ENCODE results near the gene RAF1.

The RAF1 gene

DNA sequence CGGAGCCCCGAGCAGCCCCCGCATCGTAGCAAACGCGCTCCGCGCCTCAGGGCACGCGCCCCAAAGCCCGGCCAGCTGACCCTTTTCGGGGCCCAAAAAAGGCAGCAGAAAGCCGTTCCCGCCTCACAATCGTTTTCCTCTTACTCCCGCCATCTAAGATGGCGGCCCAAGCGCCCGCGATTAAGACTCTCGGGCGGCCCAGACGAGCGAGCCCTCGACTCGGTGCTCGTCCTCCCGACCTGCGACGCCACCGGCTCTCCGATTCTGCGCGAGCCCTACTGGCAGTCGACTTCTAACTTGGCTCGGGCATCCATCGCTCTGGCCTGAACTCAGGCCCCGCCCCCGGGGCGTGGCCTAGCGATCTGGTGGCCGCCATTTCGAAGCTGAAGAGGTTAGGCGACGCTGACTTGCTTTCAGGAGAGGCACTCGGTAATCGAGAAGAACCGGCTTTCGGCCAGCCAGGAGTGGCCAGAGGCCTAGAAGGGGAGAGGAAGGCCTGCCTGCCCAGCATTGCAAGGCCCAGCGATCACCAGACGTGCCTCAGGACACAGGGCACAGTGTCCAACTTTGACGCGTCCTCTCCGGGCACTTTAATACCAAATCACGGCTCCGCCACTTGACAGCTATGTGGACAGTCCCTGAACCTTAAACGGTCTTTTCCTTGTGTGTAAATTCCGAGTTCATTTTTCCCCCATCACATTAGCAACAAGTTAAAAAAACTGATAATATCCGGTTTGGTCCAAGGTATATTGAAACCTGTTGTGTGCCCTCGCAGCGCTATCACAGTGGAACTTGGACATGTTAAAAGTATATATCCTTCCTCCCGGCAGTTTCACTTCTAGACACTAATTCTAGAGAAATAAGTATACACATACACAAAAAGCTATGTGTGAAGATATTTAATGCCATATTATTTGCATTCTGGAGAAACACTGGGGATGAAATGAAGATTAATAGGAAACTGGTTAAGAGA lies at the start of gene RAF1:
TSS of gene RAF1 (minus strand) at position 182 of the 973 bp plus-strand sequence. CDS start 45,396 bp downstream, outside the sequence.
- Histone ChIP-seq H3K27ac (peak within 1 kb of the TSS; percentile 84; the same call in 1 of the 2 replicates), H3K9me3 (ENCODE audit: low read depth, low read length) (no peaks in the 10 kb centered on the region), H3K4me3 (peak within 1 kb of the TSS; percentile 85), H3K9ac (ENCODE audit: insufficient read length) (peak within 1 kb of the TSS; percentile 91), H3K36me3 (ENCODE audit: insufficient read depth, low read length) (no peaks in the 10 kb centered on the region)
- peak; percentile 61 for DNase-seq (ENCODE audit: low read depth, low spot score)
- peak; percentile 72 for TF ChIP-seq FOXP2 (optimal IDR thresholded peaks at IDR 0.05; ENCODE audit: control extremely low read depth, extremely low read length, insufficient read depth)
- peak; percentile 94 for TF ChIP-seq POLR2AphosphoS5 (IDR thresholded peaks at IDR 0.05; ENCODE audit: borderline replicate concordance, low read depth, low read length)
- TF ChIP-seq EZH2 (IDR thresholded peaks at IDR 0.05): no peak

DNA sequence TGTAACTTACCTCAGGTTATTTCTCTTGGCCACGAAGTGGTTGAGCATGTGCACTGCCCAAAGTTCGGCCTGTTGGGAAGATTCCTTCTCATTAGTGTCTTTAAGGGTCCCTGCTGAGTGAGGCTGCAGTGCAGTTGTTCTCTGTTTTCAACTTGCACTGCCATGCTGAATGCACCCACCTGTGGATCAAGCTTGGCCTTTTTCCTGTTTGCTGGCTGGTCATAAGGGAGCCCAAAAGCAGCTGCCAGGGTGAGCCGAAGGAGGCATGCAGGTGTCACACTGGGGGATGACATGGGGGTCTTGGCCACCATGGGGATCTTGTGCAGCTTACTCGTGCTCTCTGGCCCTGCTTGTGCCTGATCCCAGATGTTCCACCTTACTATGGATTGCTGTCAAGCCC lies 46.1 kb upstream of the RAF1 start:
- no peak for TF ChIP-seq EZH2 (IDR thresholded peaks at IDR 0.05)
- no peak for TF ChIP-seq FOXP2 (optimal IDR thresholded peaks at IDR 0.05; ENCODE audit: control extremely low read depth, extremely low read length, insufficient read depth)
- TF ChIP-seq POLR2AphosphoS5 (IDR thresholded peaks at IDR 0.05; ENCODE audit: borderline replicate concordance, low read depth, low read length): no peak
- no peaks in the 10 kb centered on the region for H3K36me3 ChIP-seq (ENCODE audit: insufficient read depth, low read length)
- no peak for DNase-seq (ENCODE audit: low read depth, low spot score)
- no peak overlapping the region for H3K4me3 ChIP-seq
- no peaks in the 10 kb centered on the region for H3K9me3 ChIP-seq (ENCODE audit: low read depth, low read length)
- H3K27ac ChIP-seq: no peak overlapping the region
- H3K9ac ChIP-seq (ENCODE audit: insufficient read length): no peak overlapping the region

DNA sequence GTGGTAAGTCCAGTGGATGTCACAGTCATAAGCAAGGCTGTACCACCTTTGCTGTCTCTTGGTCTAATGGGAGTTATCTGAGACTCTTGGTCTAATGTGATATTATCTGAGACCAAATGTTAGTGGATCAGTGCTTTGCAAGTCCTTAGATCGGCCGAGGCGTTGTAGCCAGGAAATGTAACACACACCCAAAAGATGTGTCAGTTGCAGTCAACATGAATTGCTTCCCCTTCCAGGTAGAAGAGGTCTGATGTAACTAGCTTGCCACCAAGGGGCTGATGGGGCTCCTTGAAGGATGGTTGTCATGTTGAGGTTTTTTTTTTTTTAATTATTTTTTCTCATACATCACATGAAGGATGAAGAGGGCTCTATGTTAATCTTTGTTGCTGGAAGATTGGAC lies 45.4 kb upstream of the RAF1 start:
- H3K9ac ChIP-seq (ENCODE audit: insufficient read length): no peak overlapping the region
- DNase-seq (ENCODE audit: low read depth, low spot score): no peak
- H3K36me3 ChIP-seq (ENCODE audit: insufficient read depth, low read length): no peaks in the 10 kb centered on the region
- no peaks in the 10 kb centered on the region for H3K9me3 ChIP-seq (ENCODE audit: low read depth, low read length)
- no peak overlapping the region for H3K27ac ChIP-seq
- TF ChIP-seq FOXP2 (optimal IDR thresholded peaks at IDR 0.05; ENCODE audit: control extremely low read depth, extremely low read length, insufficient read depth) (no peak), POLR2AphosphoS5 (IDR thresholded peaks at IDR 0.05; ENCODE audit: borderline replicate concordance, low read depth, low read length) (no peak), EZH2 (IDR thresholded peaks at IDR 0.05) (no peak)
- no peak overlapping the region for H3K4me3 ChIP-seq

DNA sequence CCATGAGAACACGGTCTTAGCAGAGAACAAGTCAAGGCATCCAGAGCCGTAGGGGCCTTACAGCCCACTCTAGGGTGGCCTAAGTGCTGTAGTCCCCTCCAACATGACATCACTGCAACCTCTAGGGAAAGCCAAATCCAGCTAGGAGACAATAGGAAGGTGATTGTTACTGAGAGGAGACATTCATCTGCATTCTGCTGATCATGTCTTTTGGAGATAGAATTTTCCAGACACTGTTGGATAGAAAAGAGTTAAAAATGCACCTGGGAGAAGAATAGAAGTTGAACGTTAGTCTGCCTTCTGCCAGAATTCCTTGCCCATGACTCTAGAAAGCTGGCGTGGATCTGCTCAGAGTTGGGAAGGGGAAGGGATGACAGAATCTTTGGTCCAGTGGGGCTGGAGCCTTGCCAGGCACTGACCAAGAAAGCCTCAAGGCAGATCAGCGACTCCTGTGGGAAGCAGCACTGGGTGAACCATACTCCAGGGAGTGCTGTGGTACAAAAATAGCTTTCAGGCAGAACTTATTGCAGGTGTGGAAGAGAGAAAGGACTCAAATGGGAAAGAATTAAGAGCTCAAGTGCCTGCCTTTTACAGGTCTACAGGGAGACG lies 44.8 kb upstream of the RAF1 start:
- TF ChIP-seq FOXP2 (optimal IDR thresholded peaks at IDR 0.05; ENCODE audit: control extremely low read depth, extremely low read length, insufficient read depth) (no peak), POLR2AphosphoS5 (IDR thresholded peaks at IDR 0.05; ENCODE audit: borderline replicate concordance, low read depth, low read length) (no peak), EZH2 (IDR thresholded peaks at IDR 0.05) (no peak)
- no peak overlapping the region for H3K27ac ChIP-seq
- DNase-seq (ENCODE audit: low read depth, low spot score): no peak

DNA sequence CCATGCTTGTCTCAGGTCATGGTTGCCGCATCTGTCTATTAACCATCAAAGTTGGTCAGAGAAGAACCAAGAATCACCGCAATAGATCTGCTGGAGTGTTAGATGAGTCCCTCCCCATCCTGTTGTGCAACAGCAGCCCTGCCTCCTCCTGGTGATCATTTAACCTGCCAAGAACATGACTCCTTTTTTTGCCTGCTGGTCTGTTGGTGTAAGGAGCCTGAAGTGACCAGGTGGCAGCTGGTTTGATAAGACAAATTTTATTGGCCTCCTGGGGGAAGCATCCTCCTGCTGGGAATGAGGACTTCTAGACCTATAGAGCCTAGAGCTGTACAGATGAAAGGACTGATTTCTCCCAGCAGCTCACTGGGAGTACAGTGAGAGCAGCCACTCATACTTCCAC lies 43.5 kb upstream of the RAF1 start:
- no peaks in the 10 kb centered on the region for H3K9me3 ChIP-seq (ENCODE audit: low read depth, low read length)
- no peak overlapping the region for H3K27ac ChIP-seq
- no peaks in the 10 kb centered on the region for H3K36me3 ChIP-seq (ENCODE audit: insufficient read depth, low read length)
- no peak for TF ChIP-seq FOXP2 (optimal IDR thresholded peaks at IDR 0.05; ENCODE audit: control extremely low read depth, extremely low read length, insufficient read depth)
- no peak for TF ChIP-seq POLR2AphosphoS5 (IDR thresholded peaks at IDR 0.05; ENCODE audit: borderline replicate concordance, low read depth, low read length)
- TF ChIP-seq EZH2 (IDR thresholded peaks at IDR 0.05): no peak
- H3K9ac ChIP-seq (ENCODE audit: insufficient read length): no peak overlapping the region
- H3K4me3 ChIP-seq: no peak overlapping the region
- no peak for DNase-seq (ENCODE audit: low read depth, low spot score)

More for the DNA sequence above, 44.8 kb upstream of the RAF1 start:
- Histone ChIP-seq H3K36me3 (ENCODE audit: insufficient read depth, low read length) (no peaks in the 10 kb centered on the region), H3K9ac (ENCODE audit: insufficient read length) (no peak overlapping the region), H3K9me3 (ENCODE audit: low read depth, low read length) (no peaks in the 10 kb centered on the region), H3K4me3 (no peak overlapping the region)

DNA sequence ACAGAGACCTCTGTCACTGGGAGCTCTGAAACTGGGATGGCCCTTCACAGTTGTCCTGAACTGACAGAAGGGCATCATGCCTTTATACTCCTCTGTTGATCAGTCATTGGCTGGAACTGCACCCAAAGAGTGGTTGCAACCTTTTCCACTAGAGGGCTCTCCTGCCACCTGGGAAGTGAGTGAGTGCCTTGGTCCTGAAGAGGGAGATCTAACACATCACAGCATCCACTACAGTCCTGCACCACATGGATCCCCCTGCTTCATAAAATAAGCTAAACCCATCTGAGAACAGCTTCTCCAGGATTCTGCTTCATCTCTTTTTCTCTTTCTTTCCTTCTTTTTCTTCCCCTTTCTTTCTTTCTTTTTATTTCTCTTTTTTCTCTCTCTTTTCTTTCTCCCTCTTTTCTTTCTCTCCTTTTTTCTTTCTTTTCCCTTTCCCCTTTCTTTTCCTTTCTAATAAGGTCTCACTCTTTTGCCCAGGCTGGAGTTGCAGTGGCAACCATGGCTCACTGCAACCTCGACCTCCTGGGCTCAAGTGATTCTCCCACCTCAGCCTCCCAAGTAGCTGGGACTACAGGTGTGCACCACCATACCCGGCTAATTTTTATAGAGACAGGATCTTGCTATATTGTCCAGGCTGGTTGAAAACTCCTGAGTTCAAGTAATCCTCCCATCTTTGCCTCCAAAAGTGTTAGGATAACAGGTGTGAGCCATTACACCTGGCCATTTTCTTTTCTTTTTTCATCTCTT lies 42.8 kb upstream of the RAF1 start:
- no peak overlapping the region for H3K27ac ChIP-seq
- H3K36me3 ChIP-seq (ENCODE audit: insufficient read depth, low read length): no peaks in the 10 kb centered on the region
- H3K9ac ChIP-seq (ENCODE audit: insufficient read length): no peak overlapping the region
- H3K9me3 ChIP-seq (ENCODE audit: low read depth, low read length): no peaks in the 10 kb centered on the region
- H3K4me3 ChIP-seq: no peak overlapping the region
- TF ChIP-seq POLR2AphosphoS5 (IDR thresholded peaks at IDR 0.05; ENCODE audit: borderline replicate concordance, low read depth, low read length) (no peak), FOXP2 (optimal IDR thresholded peaks at IDR 0.05; ENCODE audit: control extremely low read depth, extremely low read length, insufficient read depth) (no peak), EZH2 (IDR thresholded peaks at IDR 0.05) (no peak)
- DNase-seq (ENCODE audit: low read depth, low spot score): no peak

DNA sequence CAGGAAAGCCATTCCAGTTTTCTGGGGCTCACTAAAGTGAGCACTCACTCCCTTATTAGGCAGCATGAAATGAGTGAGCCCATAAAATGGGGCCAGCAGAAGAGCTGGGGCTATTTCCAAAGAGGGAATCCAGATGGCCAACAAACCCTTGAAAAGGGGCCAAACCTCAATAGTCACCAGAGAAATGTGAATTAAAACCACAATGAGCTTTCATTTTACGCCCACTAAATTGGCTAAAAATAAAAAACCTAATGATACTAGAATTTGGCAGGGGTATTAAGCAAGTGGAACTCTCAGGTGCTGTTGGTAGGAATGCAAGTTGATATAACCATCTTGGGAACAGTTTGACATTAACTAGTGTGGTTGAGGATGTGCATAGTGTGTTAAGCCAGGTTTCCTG lies 42.1 kb upstream of the RAF1 start:
- Histone ChIP-seq H3K4me3 (no peak overlapping the region), H3K9me3 (ENCODE audit: low read depth, low read length) (no peaks in the 10 kb centered on the region), H3K9ac (ENCODE audit: insufficient read length) (no peak overlapping the region), H3K36me3 (ENCODE audit: insufficient read depth, low read length) (no peaks in the 10 kb centered on the region), H3K27ac (no peak overlapping the region)
- no peak for DNase-seq (ENCODE audit: low read depth, low spot score)
- no peak for TF ChIP-seq POLR2AphosphoS5 (IDR thresholded peaks at IDR 0.05; ENCODE audit: borderline replicate concordance, low read depth, low read length)
- TF ChIP-seq FOXP2 (optimal IDR thresholded peaks at IDR 0.05; ENCODE audit: control extremely low read depth, extremely low read length, insufficient read depth): no peak
- TF ChIP-seq EZH2 (IDR thresholded peaks at IDR 0.05): no peak

All from SK-N-MC (cell line).